ENCODE results near the gene LENEP.

The LENEP gene

GRCh38 chr1:154971341-154971998, 21.9 kb upstream of the LENEP start:
- no peak for TF ChIP-seq CTCF (IDR thresholded peaks at IDR 0.05; ENCODE audit: borderline replicate concordance, control extremely low read depth, extremely low read depth, insufficient read depth, missing control alignments)

DNA sequence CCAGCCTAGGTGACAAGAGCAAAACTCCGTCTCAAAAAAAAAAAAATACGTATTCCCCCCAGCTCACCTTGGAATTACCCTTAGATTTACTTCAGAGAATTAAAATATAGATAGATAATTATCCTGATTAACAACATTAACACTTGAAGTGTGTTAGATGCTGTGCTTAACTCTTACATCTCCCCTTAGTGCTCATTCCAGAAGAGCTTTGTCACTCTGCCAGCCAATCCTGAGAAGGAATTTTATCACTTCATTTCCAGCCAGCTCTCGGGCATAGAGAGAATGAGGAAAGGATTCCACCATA, 21.2 kb upstream of the LENEP start:
- in situ Hi-C loops (cut with MboI; ENCODE audit: low sequenced_read_pairs, unreplicated experiment), result no loop called here
- no peak for DNase-seq (ENCODE audit: low spot score)
- TF ChIP-seq CTCF (IDR thresholded peaks at IDR 0.05; ENCODE audit: borderline replicate concordance, control extremely low read depth, extremely low read depth, insufficient read depth, missing control alignments), result no peak

More at GRCh38 chr1:154971341-154971998, 21.9 kb upstream of the LENEP start:
- DNase-seq (ENCODE audit: low spot score), result no peak
- in situ Hi-C loops (cut with MboI; ENCODE audit: low sequenced_read_pairs, unreplicated experiment), result no loop called here

DNA sequence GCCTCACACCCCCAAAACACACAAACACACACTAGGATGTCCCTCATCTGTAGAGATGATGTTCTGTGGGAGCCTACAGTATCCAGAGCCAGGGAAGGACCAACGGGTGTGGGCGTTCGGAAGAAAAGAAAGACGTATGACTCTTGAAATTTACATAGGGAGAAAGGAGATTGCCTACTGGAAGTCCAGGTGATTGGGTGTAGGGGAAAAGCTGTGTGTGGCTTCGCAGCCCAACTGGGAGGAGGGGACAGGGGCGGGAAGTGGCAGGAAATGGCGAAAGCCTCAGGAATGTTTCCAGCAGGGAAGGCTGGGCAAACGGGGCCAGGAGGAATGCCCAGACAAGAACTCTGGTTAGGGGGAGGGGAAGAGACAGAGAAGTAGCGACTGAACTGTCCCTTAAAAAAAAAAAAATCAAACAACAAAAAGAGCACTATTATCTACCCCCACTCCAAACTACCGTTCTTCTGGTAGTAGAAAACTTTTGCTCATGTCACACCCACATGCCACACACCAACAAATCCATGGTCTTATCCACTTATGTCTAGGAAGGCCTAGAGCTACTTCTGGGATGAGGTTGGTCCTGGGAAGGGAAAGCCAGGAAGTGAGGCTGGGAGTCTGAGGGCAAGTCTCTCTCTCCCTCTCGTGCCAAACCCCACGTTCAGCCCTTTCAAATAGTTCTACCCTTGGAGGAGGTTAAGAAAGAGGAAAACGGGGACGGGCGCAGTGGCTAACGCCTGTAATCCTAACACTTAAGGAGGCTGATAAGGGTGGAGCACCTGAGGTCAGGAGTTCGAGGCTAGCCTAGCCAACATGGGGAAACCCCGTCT, 20.7 kb upstream of the LENEP start:
- in situ Hi-C loops (cut with MboI; ENCODE audit: low sequenced_read_pairs, unreplicated experiment), result no loop called here
- TF ChIP-seq CTCF (IDR thresholded peaks at IDR 0.05; ENCODE audit: borderline replicate concordance, control extremely low read depth, extremely low read depth, insufficient read depth, missing control alignments), result no peak
- DNase-seq (ENCODE audit: low spot score), result no peak

- DNase-seq (ENCODE audit: low spot score), result peak; percentile 89
- in situ Hi-C loops (cut with MboI; ENCODE audit: low sequenced_read_pairs, unreplicated experiment), result no loop called here
- TF ChIP-seq CTCF (IDR thresholded peaks at IDR 0.05; ENCODE audit: borderline replicate concordance, control extremely low read depth, extremely low read depth, insufficient read depth, missing control alignments), result peak; percentile 12
Measured at GRCh38 chr1:154973344-154974101, 19.9 kb upstream of the LENEP start.

DNA sequence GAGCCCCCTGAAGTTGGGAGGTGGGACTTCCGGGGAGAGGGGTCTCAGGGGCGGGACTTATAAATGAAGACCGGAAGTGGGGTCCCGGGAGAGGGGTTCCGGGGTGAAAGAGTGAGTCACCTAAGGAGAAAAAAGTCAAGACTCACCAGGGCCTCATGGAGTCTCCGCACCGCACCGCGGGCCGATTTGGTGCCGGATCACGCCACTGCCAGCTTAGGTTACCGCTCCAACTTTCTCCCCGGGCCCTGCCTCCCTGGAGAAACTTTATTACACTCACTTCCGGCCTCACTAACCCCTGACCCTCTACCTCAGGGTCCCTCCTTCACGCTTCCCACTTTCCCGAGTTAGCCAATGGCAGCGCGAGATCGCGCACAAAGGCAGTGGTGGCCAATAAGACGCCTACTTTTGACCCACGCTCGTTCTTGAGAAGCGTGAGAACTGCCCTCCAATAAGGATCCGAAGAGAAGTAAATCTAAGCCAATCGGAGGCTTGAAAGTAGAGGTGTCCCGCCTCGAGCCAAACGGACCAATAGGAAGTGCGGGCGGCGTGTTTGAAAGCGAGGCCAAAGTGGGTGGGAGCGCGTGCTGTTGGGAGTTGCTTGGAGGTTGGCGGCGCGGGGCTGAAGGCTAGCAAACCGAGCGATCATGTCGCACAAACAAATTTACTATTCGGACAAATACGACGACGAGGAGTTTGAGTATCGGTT, 19.1 kb upstream of the LENEP start, which contains the start of gene CKS1B:
CKS1B (plus strand) TSS at position 580 of the 706 bp plus-strand sequence; CDS start at position 645, 65 bp downstream.
- peak; percentile 92 for DNase-seq (ENCODE audit: low spot score)
- TF ChIP-seq CTCF (IDR thresholded peaks at IDR 0.05; ENCODE audit: borderline replicate concordance, control extremely low read depth, extremely low read depth, insufficient read depth, missing control alignments), result no peak
- in situ Hi-C loops (cut with MboI; ENCODE audit: low sequenced_read_pairs, unreplicated experiment), result no loop called here

Data from GM13976 (cell line).